Caco-2 (cell line): Measurements from ENCODE around the gene EXOC6B. TPM values are rescaled to one million over a fixed set of nuclear protein-coding genes. Genes with fewer than 3 reads are reported as not detected.

ENCODE experiments used
- BruUV-seq: library from RNA; stranded (reverse); fragments of 400-500 nt; replicated peaks from 2 replicates; lab custom pipeline; 2021; lab: Mats Ljungman, UMichigan
- CTCF ChIA-PET: fragments of 300-600 bp; sonication (Branson Sonifier 250); formaldehyde crosslinking; loops from one replicate; lab custom pipeline; 2022; ENCODE audit warnings: antibody characterized with exemption; lab: Charles Lee
- POLR2A ChIA-PET: fragments of 300-600 bp; sonication (Branson Sonifier 250); formaldehyde crosslinking; loops from one replicate; lab custom pipeline; 2022; ENCODE audit warnings: antibody characterized with exemption; lab: Charles Lee
- DNase-seq, 2 experiments: peaks; one replicate each; pipeline versions ENCODE4 v3.0.0 to v3.0.0-alpha.2; 2020 to 2022
- H3K27me3 ChIP-seq: replicated peaks from 2 replicates; pipeline ENCODE4 v1.6.0; 2011; ENCODE audit warnings: low read length; ENCODE audit not compliant: control insufficient read depth, insufficient read depth
- H3K36me3 ChIP-seq: 2 replicates; pipeline ENCODE4 v1.5.1; 2011; ENCODE audit warnings: low read length; ENCODE audit not compliant: control insufficient read depth, insufficient read depth
- H3K4me1 ChIP-seq: fragments of 250-450 bp; sonication (Bioruptor Pico); 2 replicates; pipeline ENCODE4 v1.5.1; 2020; ENCODE audit warnings: mild to moderate bottlenecking
- H3K4me3 ChIP-seq: 2 replicates; pipeline ENCODE4 v1.5.1; 2011; ENCODE audit warnings: low read depth, mild to moderate bottlenecking, control low read depth, low read length
- H3K9me3 ChIP-seq: fragments of 250-450 bp; sonication (Bioruptor Pico); 2 replicates; pipeline ENCODE4 v1.5.1; 2020; ENCODE audit warnings: mild to moderate bottlenecking, moderate library complexity
- H3K27ac Mint-ChIP-seq: one replicate; pipeline ENCODE4 v1.8.0; 2022; ENCODE audit warnings: mixed read lengths; ENCODE audit not compliant: unreplicated experiment
- H3K27me3 Mint-ChIP-seq: one replicate; pipeline ENCODE4 v1.8.0; 2022; ENCODE audit warnings: mixed read lengths; ENCODE audit not compliant: insufficient read depth, unreplicated experiment
- H3K36me3 Mint-ChIP-seq: one replicate; pipeline ENCODE4 v1.8.0; 2022; ENCODE audit warnings: mild to moderate bottlenecking, mixed read lengths; ENCODE audit not compliant: insufficient read depth, unreplicated experiment
- H3K4me1 Mint-ChIP-seq: one replicate; pipeline ENCODE4 v1.8.0; 2022; ENCODE audit warnings: low read depth, mixed read lengths; ENCODE audit not compliant: unreplicated experiment
- H3K4me3 Mint-ChIP-seq: one replicate; pipeline ENCODE4 v1.8.0; 2022; ENCODE audit warnings: mild to moderate bottlenecking, moderate library complexity, mixed read lengths; ENCODE audit not compliant: unreplicated experiment
- H3K9me3 Mint-ChIP-seq: one replicate; pipeline ENCODE4 v1.8.0; 2022; ENCODE audit warnings: mixed read lengths; ENCODE audit not compliant: unreplicated experiment
- intact Hi-C: fragments of 100-400 bp; cut with micrococcal nuclease; formaldehyde crosslinking; loops from one replicate; pipeline ENCODE4 v1.10.0; 2022; ENCODE audit not compliant: unreplicated experiment
- total RNA-seq: library from RNA; stranded (reverse); gene quantifications from 2 replicates; pipeline ENCODE4 v1.2.3, GENCODE V29; 2022
- TF ChIP-seq, protein P1 (sequence below), 2 experiments: fragments of 200-600 bp in 1 of 2; IDR thresholded peaks; 1 replicate in 1 of 2; 2 replicates in 1 of 2; pipeline versions ENCODE4 v1.5.1 to v1.8.0; 2011 to 2022; ENCODE audit warnings: antibody characterized with exemption in 1 of 2, control low read depth in 1 of 2, inconsistent platforms in 1 of 2, low read depth in 1 of 2, low read length in 1 of 2, mild to moderate bottlenecking in 1 of 2, moderate library complexity in 1 of 2; ENCODE audit not compliant: insufficient read depth in 1 of 2, severe bottlenecking in 1 of 2, unreplicated experiment in 1 of 2

The EXOC6B gene
- total RNA-seq, 1 experiment from 2014 or later = 36.1 TPM

DNA sequence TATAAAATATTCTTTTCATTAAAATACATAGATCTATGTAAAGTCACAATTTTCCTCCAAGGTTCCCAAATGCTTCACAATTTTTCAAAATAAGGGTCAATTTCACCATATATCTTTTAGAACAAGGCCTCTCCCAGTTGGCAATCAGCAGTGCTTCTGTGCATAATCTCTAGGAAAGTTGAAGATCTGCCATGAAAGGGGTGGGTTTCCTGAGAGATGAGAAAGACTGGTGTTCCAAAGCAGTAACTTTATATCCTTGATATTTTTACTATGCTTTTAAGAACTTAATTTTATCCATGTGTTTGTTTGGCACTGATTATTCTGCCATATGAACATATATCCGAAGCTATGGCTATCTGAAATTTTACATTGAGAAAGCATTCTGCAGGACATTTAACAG lies 478.8 kb downstream of the EXOC6B start:
- Histone ChIP-seq H3K9me3 (no peaks in the 10 kb centered on the region), H3K36me3 (no peaks in the 10 kb centered on the region), H3K4me3 (no peak overlapping the region), H3K27me3 (no peaks in the 10 kb centered on the region), H3K4me1 (no peaks in the 10 kb centered on the region)
- Mint-ChIP-seq H3K4me3 (no peak overlapping the region), H3K36me3 (no peaks in the 10 kb centered on the region), H3K4me1 (no peaks in the 10 kb centered on the region), H3K9me3 (no peaks in the 10 kb centered on the region), H3K27me3 (no peaks in the 10 kb centered on the region), H3K27ac (no peak overlapping the region)
- TF ChIP-seq, protein P1, sequence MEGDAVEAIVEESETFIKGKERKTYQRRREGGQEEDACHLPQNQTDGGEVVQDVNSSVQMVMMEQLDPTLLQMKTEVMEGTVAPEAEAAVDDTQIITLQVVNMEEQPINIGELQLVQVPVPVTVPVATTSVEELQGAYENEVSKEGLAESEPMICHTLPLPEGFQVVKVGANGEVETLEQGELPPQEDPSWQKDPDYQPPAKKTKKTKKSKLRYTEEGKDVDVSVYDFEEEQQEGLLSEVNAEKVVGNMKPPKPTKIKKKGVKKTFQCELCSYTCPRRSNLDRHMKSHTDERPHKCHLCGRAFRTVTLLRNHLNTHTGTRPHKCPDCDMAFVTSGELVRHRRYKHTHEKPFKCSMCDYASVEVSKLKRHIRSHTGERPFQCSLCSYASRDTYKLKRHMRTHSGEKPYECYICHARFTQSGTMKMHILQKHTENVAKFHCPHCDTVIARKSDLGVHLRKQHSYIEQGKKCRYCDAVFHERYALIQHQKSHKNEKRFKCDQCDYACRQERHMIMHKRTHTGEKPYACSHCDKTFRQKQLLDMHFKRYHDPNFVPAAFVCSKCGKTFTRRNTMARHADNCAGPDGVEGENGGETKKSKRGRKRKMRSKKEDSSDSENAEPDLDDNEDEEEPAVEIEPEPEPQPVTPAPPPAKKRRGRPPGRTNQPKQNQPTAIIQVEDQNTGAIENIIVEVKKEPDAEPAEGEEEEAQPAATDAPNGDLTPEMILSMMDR (IDR thresholded peaks at IDR 0.05; ENCODE audit: insufficient read depth in 1 of 2, low read depth in 1 of 2, low read length in 1 of 2, severe bottlenecking in 1 of 2, unreplicated experiment in 1 of 2) = no peak
- no TSS peak for BruUV-seq
- DNase-seq = no peak
- intact Hi-C loops = no loop called here
- POLR2A ChIA-PET = no interaction called here
- CTCF ChIA-PET = no interaction called here

DNA sequence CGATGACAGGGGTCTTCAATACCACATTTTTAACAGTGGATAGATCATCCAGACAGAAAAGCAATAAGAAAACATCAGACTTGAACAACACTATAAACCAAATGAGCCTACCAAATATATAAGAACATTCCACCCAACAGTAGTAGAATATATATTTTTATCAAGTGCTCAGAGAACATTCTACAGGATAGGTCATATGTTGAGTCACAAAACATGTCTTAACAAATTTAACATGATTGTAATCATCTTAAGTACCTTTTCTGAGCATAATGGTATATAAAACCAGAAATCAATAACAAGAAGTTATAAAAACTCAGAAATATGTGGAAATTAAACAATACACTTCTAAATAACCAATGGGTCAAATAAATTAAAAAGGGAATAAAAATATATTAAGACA lies 484.2 kb downstream of the EXOC6B start:
- Mint-ChIP-seq H3K9me3 (no peaks in the 10 kb centered on the region), H3K36me3 (no peaks in the 10 kb centered on the region), H3K4me1 (no peaks in the 10 kb centered on the region), H3K27ac (no peak overlapping the region), H3K27me3 (no peaks in the 10 kb centered on the region), H3K4me3 (no peak overlapping the region)
- Histone ChIP-seq H3K36me3 (no peaks in the 10 kb centered on the region), H3K27me3 (no peaks in the 10 kb centered on the region), H3K9me3 (no peaks in the 10 kb centered on the region), H3K4me1 (no peaks in the 10 kb centered on the region), H3K4me3 (no peak overlapping the region)
- intact Hi-C loops = no loop called here
- BruUV-seq = no TSS peak
- no peak for DNase-seq
- TF ChIP-seq, protein P1 (IDR thresholded peaks at IDR 0.05; ENCODE audit: insufficient read depth in 1 of 2, low read depth in 1 of 2, low read length in 1 of 2, severe bottlenecking in 1 of 2, unreplicated experiment in 1 of 2) = no peak
- ChIA-PET POLR2A (no interaction called here), CTCF (no interaction called here)

DNA sequence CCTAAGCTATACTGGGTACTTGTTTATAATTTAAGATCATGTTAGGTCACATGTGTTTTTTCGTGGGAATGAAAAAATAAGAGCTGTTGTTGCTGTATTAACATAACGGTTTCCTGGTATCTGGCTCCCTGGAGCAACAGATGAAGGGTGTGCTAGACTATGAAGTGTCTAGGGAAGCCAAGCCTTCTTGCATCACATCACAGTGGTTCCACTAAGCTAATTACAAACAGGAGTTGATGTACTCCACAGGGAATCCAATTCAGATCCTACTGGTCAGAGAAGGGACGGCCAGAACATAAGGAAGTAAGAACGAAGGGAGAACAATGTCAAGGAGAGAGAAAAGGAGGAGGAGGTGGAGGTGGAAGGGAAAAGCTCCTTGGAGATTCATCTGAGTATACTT lies 485.2 kb downstream of the EXOC6B start:
- H3K4me3 Mint-ChIP-seq = no peak overlapping the region
- no peaks in the 10 kb centered on the region for H3K27me3 Mint-ChIP-seq
- no peaks in the 10 kb centered on the region for H3K36me3 Mint-ChIP-seq
- no peaks in the 10 kb centered on the region for H3K4me1 ChIP-seq
- no peaks in the 10 kb centered on the region for H3K27me3 ChIP-seq
- DNase-seq = no peak
- no peaks in the 10 kb centered on the region for H3K36me3 ChIP-seq
- no TSS peak for BruUV-seq
- ChIA-PET CTCF (interaction anchor here (1.0 kb wide), 1 partner anchor 15 kb away, joined by 3 read pairs; no protein-coding TSS in a partner anchor), POLR2A (no interaction called here)
- TF ChIP-seq, protein P1 (IDR thresholded peaks at IDR 0.05; ENCODE audit: insufficient read depth in 1 of 2, low read depth in 1 of 2, low read length in 1 of 2, severe bottlenecking in 1 of 2, unreplicated experiment in 1 of 2) = no peak
- no peaks in the 10 kb centered on the region for H3K4me1 Mint-ChIP-seq
- H3K9me3 Mint-ChIP-seq = no peaks in the 10 kb centered on the region
- intact Hi-C loops = no loop called here
- H3K9me3 ChIP-seq = no peaks in the 10 kb centered on the region
- no peak overlapping the region for H3K27ac Mint-ChIP-seq
- no peak overlapping the region for H3K4me3 ChIP-seq
